Fibroblast of the aortic adventitia (primary cell): ENCODE results near the gene SDC4. TPM values are rescaled to one million over a fixed set of nuclear protein-coding genes. Genes with fewer than 3 reads are reported as not detected.

Experiments
- DNase-seq: peaks from one replicate; pipeline ENCODE4 v3.0.0-alpha.2; 2010; ENCODE audit warnings: low read depth
- H3K4me3 ChIP-seq: 2 replicates; pipeline ENCODE4 v1.5.1; 2011; ENCODE audit warnings: low read depth, mild to moderate bottlenecking, control low read depth, low read length, moderate library complexity
- total RNA-seq: library from RNA; depleted of rRNA; stranded (reverse); fragments of >200 nt; gene quantifications from 2 replicates; pipeline ENCODE4 v1.2.3, GENCODE V29; 2012; ENCODE audit warnings: low replicate concordance
- TF ChIP-seq, protein P1 (sequence below): IDR thresholded peaks from 2 replicates; pipeline ENCODE4 v1.5.1; 2011; ENCODE audit warnings: mild to moderate bottlenecking, low read length, control low read depth, inconsistent platforms; ENCODE audit not compliant: insufficient read depth

The SDC4 gene
- total RNA-seq, 1 donor, result 91.1 TPM

DNA sequence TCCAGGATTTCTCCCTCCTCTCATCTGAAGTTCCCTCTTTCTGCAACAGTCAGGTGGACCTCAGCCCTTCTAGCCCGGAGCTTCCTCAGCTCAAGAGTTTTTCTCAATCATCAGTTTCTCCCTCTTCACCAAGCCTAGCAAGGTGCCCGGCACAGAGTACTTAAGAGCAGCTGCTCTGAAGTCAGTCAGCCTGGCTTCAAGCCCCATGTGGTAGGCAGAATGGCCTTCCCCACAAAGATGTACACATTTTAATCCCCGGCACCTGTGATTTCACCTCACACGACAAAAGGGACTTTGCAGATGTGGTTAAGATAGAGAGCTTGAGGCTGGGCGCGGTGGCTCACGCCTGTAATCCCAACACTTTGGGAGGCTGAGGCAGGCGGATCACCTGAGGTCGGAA lies 56.7 kb downstream of the SDC4 start:
- TF ChIP-seq, protein P1, sequence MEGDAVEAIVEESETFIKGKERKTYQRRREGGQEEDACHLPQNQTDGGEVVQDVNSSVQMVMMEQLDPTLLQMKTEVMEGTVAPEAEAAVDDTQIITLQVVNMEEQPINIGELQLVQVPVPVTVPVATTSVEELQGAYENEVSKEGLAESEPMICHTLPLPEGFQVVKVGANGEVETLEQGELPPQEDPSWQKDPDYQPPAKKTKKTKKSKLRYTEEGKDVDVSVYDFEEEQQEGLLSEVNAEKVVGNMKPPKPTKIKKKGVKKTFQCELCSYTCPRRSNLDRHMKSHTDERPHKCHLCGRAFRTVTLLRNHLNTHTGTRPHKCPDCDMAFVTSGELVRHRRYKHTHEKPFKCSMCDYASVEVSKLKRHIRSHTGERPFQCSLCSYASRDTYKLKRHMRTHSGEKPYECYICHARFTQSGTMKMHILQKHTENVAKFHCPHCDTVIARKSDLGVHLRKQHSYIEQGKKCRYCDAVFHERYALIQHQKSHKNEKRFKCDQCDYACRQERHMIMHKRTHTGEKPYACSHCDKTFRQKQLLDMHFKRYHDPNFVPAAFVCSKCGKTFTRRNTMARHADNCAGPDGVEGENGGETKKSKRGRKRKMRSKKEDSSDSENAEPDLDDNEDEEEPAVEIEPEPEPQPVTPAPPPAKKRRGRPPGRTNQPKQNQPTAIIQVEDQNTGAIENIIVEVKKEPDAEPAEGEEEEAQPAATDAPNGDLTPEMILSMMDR, result no peak
- DNase-seq, result no peak

DNA sequence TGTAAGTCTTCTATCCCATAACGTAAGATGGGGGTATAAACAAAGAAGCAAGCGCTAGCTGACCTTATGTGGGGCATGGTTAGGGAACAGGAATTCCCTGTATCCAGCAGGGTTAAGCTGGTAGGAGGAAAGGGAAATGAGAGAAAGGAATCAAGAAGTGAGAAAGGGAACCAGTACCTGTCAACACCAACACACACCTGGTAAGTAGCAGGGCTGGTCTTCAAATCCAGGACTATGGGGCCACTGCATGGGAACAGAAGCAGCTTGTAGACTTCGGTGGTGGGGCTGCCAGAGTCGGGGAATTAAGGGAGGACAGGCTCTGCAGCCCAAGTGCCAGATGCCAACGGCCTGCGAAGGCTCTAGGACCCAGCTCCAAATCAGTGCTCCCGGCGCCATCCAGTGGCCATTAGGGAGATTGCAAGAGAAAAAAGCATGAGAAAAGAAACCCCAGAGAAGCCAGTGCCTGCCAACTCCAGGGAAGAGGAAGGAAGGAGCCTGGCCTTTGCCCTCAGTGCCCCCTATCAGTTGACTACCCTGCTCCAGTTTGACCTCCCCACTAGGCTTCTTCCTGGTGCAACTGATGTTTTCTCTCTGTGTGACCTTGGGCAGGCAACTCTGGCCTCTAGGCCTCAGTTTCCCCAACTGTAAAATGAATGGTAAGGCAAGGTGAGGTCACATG lies 57.4 kb downstream of the SDC4 start:
- DNase-seq, result peak; percentile 81
- TF ChIP-seq, protein P1, result peak; percentile 89
- no peak overlapping the region for H3K4me3 ChIP-seq

More for the DNA sequence above, 56.7 kb downstream of the SDC4 start:
- no peak overlapping the region for H3K4me3 ChIP-seq

DNA sequence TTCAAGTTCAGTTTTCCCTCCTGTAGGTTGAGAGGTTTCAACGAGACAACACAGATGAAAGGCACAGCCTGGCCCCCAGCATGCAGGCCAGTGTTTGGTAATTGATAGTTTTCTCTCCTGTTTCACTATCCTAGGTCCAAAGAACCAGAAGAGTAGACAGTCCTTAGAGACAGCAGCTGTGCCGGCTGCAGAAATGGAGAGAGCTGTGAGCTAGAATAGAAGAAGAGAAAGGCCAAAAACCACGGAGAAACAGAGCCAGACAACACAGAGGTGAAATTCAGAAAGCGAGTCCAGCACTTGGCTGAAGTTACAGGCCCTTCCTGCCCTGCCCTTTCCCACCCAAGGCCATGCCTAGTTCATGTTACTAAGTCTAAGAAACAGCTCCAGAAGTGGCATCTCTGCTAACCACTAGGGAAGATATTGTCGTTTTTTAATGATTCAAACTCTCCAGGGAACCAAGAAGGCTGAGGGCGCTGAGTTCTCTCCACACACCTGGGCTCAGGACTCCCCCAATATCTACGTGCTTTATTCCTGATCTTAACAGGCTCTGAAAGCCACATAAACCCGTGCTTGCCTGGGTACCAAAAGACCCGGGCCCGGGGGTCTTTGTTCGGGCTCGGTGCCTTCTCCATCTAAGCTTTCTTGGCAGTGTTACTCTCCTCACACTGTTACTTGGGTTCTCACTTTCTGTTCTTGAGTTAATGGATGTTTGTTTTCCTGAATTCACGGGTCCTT lies 58.1 kb downstream of the SDC4 start:
- no peak overlapping the region for H3K4me3 ChIP-seq
- DNase-seq, result no peak
- TF ChIP-seq, protein P1, result no peak

DNA sequence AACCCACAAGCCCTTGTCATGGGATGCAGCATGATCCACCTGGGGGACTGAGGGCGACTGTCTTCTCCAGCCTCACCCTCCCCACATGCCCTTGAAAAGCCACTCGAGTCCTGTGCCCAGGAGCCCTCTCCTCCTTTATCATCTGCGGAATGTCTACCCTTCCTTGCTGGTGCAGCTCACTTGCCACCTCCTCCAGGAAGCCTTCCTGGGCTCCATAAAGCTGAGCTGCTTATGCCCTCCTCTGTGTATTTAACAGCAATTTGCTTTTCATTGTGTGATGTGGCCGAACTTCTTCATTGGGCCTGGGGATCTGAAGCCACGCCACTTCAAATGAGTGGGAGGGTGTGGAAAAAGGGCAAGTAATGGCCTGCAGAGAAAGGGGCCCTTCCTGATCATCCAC lies 59.4 kb downstream of the SDC4 start:
- TF ChIP-seq, protein P1, result no peak
- H3K4me3 ChIP-seq, result no peak overlapping the region
- no peak for DNase-seq

DNA sequence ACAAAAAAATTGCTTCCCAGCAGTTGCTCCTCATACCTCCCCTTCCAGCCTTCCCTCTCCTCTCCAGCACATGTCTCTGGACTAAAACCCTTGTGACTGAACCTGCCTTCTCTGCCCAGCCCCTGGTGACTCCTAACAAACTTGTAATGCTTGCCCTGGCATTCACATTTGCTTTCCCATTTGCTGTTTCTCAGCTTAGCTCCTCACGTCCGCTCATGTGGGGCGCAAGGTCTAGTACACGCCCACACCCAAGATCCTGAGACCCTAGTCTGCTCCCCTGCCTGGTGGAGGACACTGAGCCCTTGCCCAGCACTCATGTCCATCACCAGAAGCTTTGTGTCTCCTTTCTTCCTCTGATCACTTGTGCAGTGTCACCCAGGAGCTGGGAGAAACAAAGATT lies 59.8 kb downstream of the SDC4 start:
- DNase-seq, result no peak
- TF ChIP-seq, protein P1, result no peak
- H3K4me3 ChIP-seq, result no peak overlapping the region

DNA sequence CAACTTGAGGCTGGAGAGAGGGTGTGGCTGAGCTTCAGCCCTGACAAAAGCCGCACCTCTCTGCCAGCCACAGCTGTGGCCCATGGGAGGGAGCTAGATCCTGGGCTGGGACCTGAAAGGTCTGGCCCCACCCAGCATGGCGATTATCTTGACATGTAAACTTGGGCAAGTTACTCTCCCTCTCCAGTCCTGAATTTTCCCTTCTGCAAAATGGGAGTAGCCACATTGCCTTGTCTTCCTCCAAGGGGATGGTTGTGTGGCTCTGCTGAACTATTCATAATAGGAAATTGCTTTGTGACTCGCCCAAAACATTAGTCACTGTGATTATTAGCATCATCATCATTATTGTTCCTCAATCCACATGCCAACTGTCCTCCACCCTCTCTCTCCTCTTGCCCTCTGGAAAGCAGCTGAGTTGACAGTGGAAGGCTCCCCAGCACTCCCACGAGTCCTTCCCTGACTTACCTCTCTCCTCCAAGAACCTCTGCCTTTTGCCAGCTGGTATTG lies 64.6 kb downstream of the SDC4 start:
- TF ChIP-seq, protein P1, result no peak
- peak; percentile 23 for DNase-seq
- no peak overlapping the region for H3K4me3 ChIP-seq
